Measurements from ENCODE around the gene TREX2.
A peak's percentile ranks its signal among the peaks of the same experiment; 100 is the strongest.

TREX2 gene

DNA sequence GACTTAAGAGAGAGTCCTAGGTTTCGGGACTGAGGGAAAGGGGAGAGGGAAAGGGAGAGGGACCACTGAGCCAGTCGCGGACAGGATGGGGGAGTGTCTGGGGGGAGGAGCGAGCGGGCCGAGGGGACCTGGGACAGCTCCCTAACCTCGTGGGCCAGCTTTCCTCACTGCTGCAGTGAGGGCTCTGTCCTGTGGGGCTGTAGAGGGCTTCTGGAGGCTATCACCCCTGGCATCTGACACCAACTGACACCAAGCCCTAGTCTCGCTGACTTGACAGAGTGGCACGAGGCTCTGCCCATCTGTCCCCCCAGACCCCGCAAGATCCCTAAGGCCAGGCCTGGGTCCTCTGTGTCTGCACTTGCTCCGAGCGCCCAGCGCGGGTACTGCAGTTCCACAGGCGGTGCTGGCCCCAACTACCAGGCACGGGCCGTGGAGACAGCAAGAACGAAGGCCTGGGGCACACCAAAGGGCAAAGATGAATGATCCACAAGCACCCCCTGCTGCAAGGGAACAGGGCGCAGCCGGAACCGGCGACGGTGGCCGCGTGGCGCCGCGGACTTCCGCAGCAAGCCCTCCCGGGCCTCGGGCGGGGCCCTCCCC, 24.1 kb upstream of the TREX2 start:
- H3K79me2 ChIP-seq (ENCODE audit: control insufficient read depth, insufficient read depth, low read length) = no peaks in the 10 kb centered on the region
- peak overlapping the region; percentile 76 for H3K56ac ChIP-seq (ENCODE audit: low read length)
- H3K27ac ChIP-seq (ENCODE audit: low read depth, low read length) = no peak overlapping the region

DNA sequence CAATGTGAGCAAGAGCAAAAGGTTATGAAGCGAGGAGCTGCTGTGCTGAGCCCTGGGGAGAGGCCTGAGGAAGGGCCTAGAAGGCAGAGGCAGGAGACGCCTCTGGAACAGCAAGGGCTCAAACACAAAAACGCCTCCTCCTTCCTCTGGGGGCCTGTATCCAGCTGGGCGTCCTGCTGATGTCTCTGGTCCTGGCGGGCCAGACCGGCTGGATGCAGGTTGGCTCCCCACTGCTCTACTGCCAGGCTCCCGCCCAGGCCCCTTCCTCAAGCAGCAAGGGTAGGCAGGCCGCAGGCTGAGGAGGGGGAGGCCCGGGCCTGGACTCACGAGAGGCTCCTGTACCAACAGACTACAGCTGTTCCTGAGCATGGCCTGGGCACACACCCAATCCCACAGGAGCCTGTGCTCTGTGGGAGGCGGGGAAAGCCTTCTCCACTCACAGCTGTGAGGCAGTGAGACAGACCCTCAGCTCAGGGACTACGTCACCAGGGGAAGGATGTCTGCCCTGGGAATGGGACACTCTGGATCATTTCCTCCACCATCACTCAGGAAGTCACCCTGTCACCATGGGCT, 22.2 kb upstream of the TREX2 start:
- Histone ChIP-seq H2AK5ac (ENCODE audit: low read length) (no peak overlapping the region), H3K27me3 (ENCODE audit: insufficient read depth, low read length, poor library complexity) (no peaks in the 10 kb centered on the region), H2BK5ac (ENCODE audit: low read length) (no peak overlapping the region), H3K27ac (ENCODE audit: low read depth, low read length) (no peak overlapping the region), H3K4me3 (ENCODE audit: low read length) (no peak overlapping the region), H3K36me3 (ENCODE audit: control insufficient read depth, insufficient read depth, low read length) (no peaks in the 10 kb centered on the region), H3K4ac (ENCODE audit: low read depth, low read length) (no peak overlapping the region), H3K23ac (ENCODE audit: low read length) (no peak overlapping the region), H3K79me1 (ENCODE audit: low read length) (no peaks in the 10 kb centered on the region), H3K9ac (ENCODE audit: low read length) (no peak overlapping the region), H3K4me2 (ENCODE audit: low read length) (no peak overlapping the region), H2BK15ac (replicated peaks; ENCODE audit: low read depth) (no peak overlapping the region), H3K79me2 (ENCODE audit: control insufficient read depth, insufficient read depth, low read length) (no peaks in the 10 kb centered on the region), H2BK120ac (ENCODE audit: low read depth, low read length) (no peak overlapping the region), H3K56ac (ENCODE audit: low read length) (no peak overlapping the region), H3K4me1 (ENCODE audit: control insufficient read depth, low read depth, low read length) (no peaks in the 10 kb centered on the region), H4K8ac (ENCODE audit: low read depth, low read length) (no peak overlapping the region), H4K5ac (ENCODE audit: low read length) (no peak overlapping the region), H3K18ac (ENCODE audit: low read length) (no peak overlapping the region)
- no peak for DNase-seq
- WGBS (ENCODE audit: extremely low coverage, insufficient coverage, low lambda C conversion rate) = no CpG with 5 or more reads among the region's 12 CpGs

More for the DNA sequence above, 24.1 kb upstream of the TREX2 start:
- Histone ChIP-seq H3K4me3 (ENCODE audit: low read length) (peak overlapping the region; percentile 67), H3K4ac (ENCODE audit: low read depth, low read length) (no peak overlapping the region), H4K8ac (ENCODE audit: low read depth, low read length) (no peak overlapping the region), H3K27me3 (ENCODE audit: insufficient read depth, low read length, poor library complexity) (no peaks in the 10 kb centered on the region), H3K23ac (ENCODE audit: low read length) (no peak overlapping the region), H3K9ac (ENCODE audit: low read length) (peak overlapping the region; percentile 74), H3K18ac (ENCODE audit: low read length) (no peak overlapping the region), H2BK5ac (ENCODE audit: low read length) (no peak overlapping the region), H3K36me3 (ENCODE audit: control insufficient read depth, insufficient read depth, low read length) (no peaks in the 10 kb centered on the region), H3K4me2 (ENCODE audit: low read length) (peak overlapping the region; percentile 75), H3K4me1 (ENCODE audit: control insufficient read depth, low read depth, low read length) (no peaks in the 10 kb centered on the region), H4K5ac (ENCODE audit: low read length) (no peak overlapping the region), H2AK5ac (ENCODE audit: low read length) (no peak overlapping the region), H2BK15ac (replicated peaks; ENCODE audit: low read depth) (no peak overlapping the region), H2BK120ac (ENCODE audit: low read depth, low read length) (no peak overlapping the region), H3K79me1 (ENCODE audit: low read length) (no peaks in the 10 kb centered on the region)
- peak; percentile 65 for DNase-seq
- WGBS (ENCODE audit: extremely low coverage, insufficient coverage, low lambda C conversion rate) = no CpG with 5 or more reads among the region's 32 CpGs

DNA sequence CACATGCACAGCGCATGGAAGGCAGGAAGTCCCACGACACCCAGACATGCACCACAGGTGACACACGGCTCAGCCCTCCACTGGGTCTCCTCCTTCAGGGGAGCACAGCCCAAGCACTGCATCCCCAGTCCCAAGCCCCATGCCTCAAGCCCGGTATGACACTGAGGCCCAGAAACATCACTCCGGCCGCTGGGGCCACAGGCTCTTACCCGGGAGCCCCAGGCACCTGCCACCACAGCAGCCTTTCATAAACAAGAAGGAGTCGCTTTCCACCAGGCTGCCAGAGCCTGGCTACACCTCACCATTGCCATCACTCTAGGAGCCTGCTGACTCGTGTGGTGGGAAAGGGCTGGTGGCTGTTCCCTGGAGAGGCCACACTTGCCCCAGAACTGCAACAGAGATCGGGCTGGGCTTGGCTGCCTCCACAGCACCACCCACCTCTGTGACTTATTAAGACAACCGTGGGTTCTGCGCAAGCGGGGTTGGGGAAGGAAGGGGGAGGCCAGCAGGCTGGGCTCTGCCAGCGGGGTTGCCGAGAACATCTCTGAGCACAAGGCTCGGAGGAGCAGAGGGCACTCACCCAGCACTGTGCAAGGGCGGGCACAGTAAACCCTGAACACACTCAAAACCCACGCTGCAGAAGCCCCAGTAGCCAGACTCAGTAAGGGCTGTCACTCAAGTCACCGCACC, 20.0 kb upstream of the TREX2 start:
- no peak overlapping the region for H3K4ac ChIP-seq (ENCODE audit: low read depth, low read length)
- no peak overlapping the region for H2BK5ac ChIP-seq (ENCODE audit: low read length)
- no peaks in the 10 kb centered on the region for H3K27me3 ChIP-seq (ENCODE audit: insufficient read depth, low read length, poor library complexity)
- H3K23ac ChIP-seq (ENCODE audit: low read length) = no peak overlapping the region
- WGBS (ENCODE audit: extremely low coverage, insufficient coverage, low lambda C conversion rate) = no CpG with 5 or more reads among the region's 19 CpGs
- no peak overlapping the region for H3K9ac ChIP-seq (ENCODE audit: low read length)
- no peaks in the 10 kb centered on the region for H3K36me3 ChIP-seq (ENCODE audit: control insufficient read depth, insufficient read depth, low read length)
- no peaks in the 10 kb centered on the region for H3K79me2 ChIP-seq (ENCODE audit: control insufficient read depth, insufficient read depth, low read length)
- no peak overlapping the region for H2BK15ac ChIP-seq (replicated peaks; ENCODE audit: low read depth)
- no peak for DNase-seq
- H3K18ac ChIP-seq (ENCODE audit: low read length) = no peak overlapping the region
- no peak overlapping the region for H3K4me2 ChIP-seq (ENCODE audit: low read length)
- H2BK120ac ChIP-seq (ENCODE audit: low read depth, low read length) = no peak overlapping the region
- no peak overlapping the region for H4K8ac ChIP-seq (ENCODE audit: low read depth, low read length)
- H3K27ac ChIP-seq (ENCODE audit: low read depth, low read length) = no peak overlapping the region
- H3K56ac ChIP-seq (ENCODE audit: low read length) = no peak overlapping the region
- H3K4me1 ChIP-seq (ENCODE audit: control insufficient read depth, low read depth, low read length) = no peaks in the 10 kb centered on the region
- H4K5ac ChIP-seq (ENCODE audit: low read length) = no peak overlapping the region
- no peak overlapping the region for H3K4me3 ChIP-seq (ENCODE audit: low read length)
- no peaks in the 10 kb centered on the region for H3K79me1 ChIP-seq (ENCODE audit: low read length)
- no peak overlapping the region for H2AK5ac ChIP-seq (ENCODE audit: low read length)

GRCh38 chrX:153464116-153464515, 18.3 kb upstream of the TREX2 start:
- Histone ChIP-seq H3K23ac (ENCODE audit: low read length) (no peak overlapping the region), H3K56ac (ENCODE audit: low read length) (no peak overlapping the region), H3K79me2 (ENCODE audit: control insufficient read depth, insufficient read depth, low read length) (no peaks in the 10 kb centered on the region), H2AK5ac (ENCODE audit: low read length) (no peak overlapping the region), H3K79me1 (ENCODE audit: low read length) (no peaks in the 10 kb centered on the region), H3K4ac (ENCODE audit: low read depth, low read length) (no peak overlapping the region), H2BK120ac (ENCODE audit: low read depth, low read length) (no peak overlapping the region), H3K27me3 (ENCODE audit: insufficient read depth, low read length, poor library complexity) (no peaks in the 10 kb centered on the region), H3K4me2 (ENCODE audit: low read length) (no peak overlapping the region), H3K27ac (ENCODE audit: low read depth, low read length) (no peak overlapping the region), H3K36me3 (ENCODE audit: control insufficient read depth, insufficient read depth, low read length) (no peaks in the 10 kb centered on the region), H3K4me3 (ENCODE audit: low read length) (no peak overlapping the region), H3K4me1 (ENCODE audit: control insufficient read depth, low read depth, low read length) (no peaks in the 10 kb centered on the region), H2BK5ac (ENCODE audit: low read length) (no peak overlapping the region), H3K18ac (ENCODE audit: low read length) (no peak overlapping the region), H3K9ac (ENCODE audit: low read length) (no peak overlapping the region), H4K8ac (ENCODE audit: low read depth, low read length) (no peak overlapping the region), H2BK15ac (replicated peaks; ENCODE audit: low read depth) (no peak overlapping the region), H4K5ac (ENCODE audit: low read length) (no peak overlapping the region)
- no peak for DNase-seq
- WGBS (ENCODE audit: extremely low coverage, insufficient coverage, low lambda C conversion rate) = no CpG with 5 or more reads among the region's 5 CpGs

DNA sequence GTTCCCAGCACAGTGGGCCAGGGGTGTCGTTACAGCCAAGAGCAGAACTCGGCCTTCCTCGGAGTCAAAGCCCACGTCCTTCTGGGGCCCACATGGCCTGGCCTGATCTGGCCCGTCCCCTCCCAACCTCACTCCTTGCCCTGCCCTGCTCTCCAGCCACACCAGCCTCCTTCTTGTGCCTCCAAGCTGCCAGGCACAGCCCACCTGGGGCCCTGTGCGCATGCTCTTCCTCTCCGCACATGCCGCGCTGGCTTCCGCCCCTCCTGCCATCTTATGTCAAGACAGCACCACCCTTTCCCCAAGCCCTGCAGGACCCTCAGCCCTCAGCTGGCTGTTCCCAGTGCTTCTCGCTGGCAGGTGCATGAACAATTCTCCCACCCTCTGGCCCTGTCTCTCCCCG, 17.7 kb upstream of the TREX2 start:
- no peak overlapping the region for H2BK120ac ChIP-seq (ENCODE audit: low read depth, low read length)
- H2BK15ac ChIP-seq (replicated peaks; ENCODE audit: low read depth) = no peak overlapping the region
- no peaks in the 10 kb centered on the region for H3K79me2 ChIP-seq (ENCODE audit: control insufficient read depth, insufficient read depth, low read length)
- H3K4ac ChIP-seq (ENCODE audit: low read depth, low read length) = no peak overlapping the region
- H2BK5ac ChIP-seq (ENCODE audit: low read length) = no peak overlapping the region
- no peak overlapping the region for H3K18ac ChIP-seq (ENCODE audit: low read length)
- DNase-seq = no peak
- WGBS (ENCODE audit: extremely low coverage, insufficient coverage, low lambda C conversion rate) = no CpG with 5 or more reads among the region's 12 CpGs
- no peak overlapping the region for H3K27ac ChIP-seq (ENCODE audit: low read depth, low read length)
- H3K4me1 ChIP-seq (ENCODE audit: control insufficient read depth, low read depth, low read length) = no peaks in the 10 kb centered on the region
- H3K27me3 ChIP-seq (ENCODE audit: insufficient read depth, low read length, poor library complexity) = no peaks in the 10 kb centered on the region
- H4K8ac ChIP-seq (ENCODE audit: low read depth, low read length) = no peak overlapping the region
- no peak overlapping the region for H3K56ac ChIP-seq (ENCODE audit: low read length)
- H3K9ac ChIP-seq (ENCODE audit: low read length) = no peak overlapping the region
- H2AK5ac ChIP-seq (ENCODE audit: low read length) = no peak overlapping the region
- H3K4me2 ChIP-seq (ENCODE audit: low read length) = no peak overlapping the region
- no peak overlapping the region for H3K4me3 ChIP-seq (ENCODE audit: low read length)
- no peak overlapping the region for H3K23ac ChIP-seq (ENCODE audit: low read length)
- no peaks in the 10 kb centered on the region for H3K36me3 ChIP-seq (ENCODE audit: control insufficient read depth, insufficient read depth, low read length)
- no peak overlapping the region for H4K5ac ChIP-seq (ENCODE audit: low read length)
- H3K79me1 ChIP-seq (ENCODE audit: low read length) = no peaks in the 10 kb centered on the region

Data from mesendoderm (in vitro differentiated cells).